Vagina (tissue), 2 donors: ENCODE data around the gene ATP11A.

ENCODE experiments used
- CTCF ChIP-seq, 3 experiments: fragments of 450-650 bp in 2 of 3; fragments of 200-600 bp in 1 of 3; sonication (generic) in 1 of 3; IDR thresholded peaks; one replicate each; pipeline ENCODE4 v1.5.1; 2017 to 2019; ENCODE audit warnings: antibody characterized with exemption in 3 of 3, mild to moderate bottlenecking in 2 of 3, moderate library complexity in 2 of 3
- POLR2A ChIP-seq, 2 donors: fragments of 450-650 bp; IDR thresholded peaks; one replicate each; pipeline ENCODE4 v1.6.1; 2017; ENCODE audit warnings: antibody characterized with exemption in 2 of 2, mild to moderate bottlenecking in 2 of 2, moderate library complexity in 2 of 2
- POLR2AphosphoS5 ChIP-seq, 2 donors: sonication (generic); formaldehyde crosslinking; IDR thresholded peaks; one replicate each; pipeline ENCODE4 v1.9.0; 2017; ENCODE audit warnings: antibody characterized with exemption in 2 of 2, mild to moderate bottlenecking in 2 of 2, low read depth in 1 of 2; ENCODE audit not compliant: insufficient read depth in 1 of 2

- no peak for TF ChIP-seq CTCF (IDR thresholded peaks at IDR 0.05)
- TF ChIP-seq POLR2AphosphoS5 (IDR thresholded peaks at IDR 0.05; ENCODE audit: insufficient read depth in 1 of 2, low read depth in 1 of 2), result no peak
- no peak for TF ChIP-seq POLR2A (IDR thresholded peaks at IDR 0.05)
Observed at GRCh38 chr13:112907286-112907685, 217.4 kb downstream of the ATP11A start.
